ENCODE measurements around the gene ATOX1.

DNA sequence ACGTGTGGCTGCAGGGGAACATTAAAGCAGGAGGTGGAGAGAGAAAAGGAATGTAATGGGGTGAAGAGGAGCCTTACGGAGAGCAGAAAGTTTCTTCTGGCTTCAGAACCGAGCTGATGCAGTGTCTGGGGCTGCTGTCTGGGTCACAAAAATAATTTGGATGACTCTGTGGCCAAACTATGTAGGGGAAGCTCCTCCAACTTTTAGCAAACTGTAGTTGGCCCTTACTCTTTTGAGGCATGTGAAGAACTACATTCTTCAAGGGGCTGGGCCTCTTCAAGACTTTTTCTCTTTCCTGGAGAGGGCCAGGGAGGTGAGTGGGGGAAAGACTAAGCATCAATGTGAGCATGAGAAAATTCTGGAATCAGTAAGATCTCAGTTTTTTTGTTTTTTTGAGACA is 39.8 kb downstream of the ATOX1 start:
- TF ChIP-seq, protein P1, sequence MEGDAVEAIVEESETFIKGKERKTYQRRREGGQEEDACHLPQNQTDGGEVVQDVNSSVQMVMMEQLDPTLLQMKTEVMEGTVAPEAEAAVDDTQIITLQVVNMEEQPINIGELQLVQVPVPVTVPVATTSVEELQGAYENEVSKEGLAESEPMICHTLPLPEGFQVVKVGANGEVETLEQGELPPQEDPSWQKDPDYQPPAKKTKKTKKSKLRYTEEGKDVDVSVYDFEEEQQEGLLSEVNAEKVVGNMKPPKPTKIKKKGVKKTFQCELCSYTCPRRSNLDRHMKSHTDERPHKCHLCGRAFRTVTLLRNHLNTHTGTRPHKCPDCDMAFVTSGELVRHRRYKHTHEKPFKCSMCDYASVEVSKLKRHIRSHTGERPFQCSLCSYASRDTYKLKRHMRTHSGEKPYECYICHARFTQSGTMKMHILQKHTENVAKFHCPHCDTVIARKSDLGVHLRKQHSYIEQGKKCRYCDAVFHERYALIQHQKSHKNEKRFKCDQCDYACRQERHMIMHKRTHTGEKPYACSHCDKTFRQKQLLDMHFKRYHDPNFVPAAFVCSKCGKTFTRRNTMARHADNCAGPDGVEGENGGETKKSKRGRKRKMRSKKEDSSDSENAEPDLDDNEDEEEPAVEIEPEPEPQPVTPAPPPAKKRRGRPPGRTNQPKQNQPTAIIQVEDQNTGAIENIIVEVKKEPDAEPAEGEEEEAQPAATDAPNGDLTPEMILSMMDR (conservative IDR thresholded peaks at IDR 0.05 in 1 of 2, IDR thresholded peaks at IDR 0.05 in 1 of 2; ENCODE audit: extremely low read depth in 1 of 2, insufficient read depth in 1 of 2, low read depth in 1 of 2, low read length in 2 of 2): no peak
- no peak for TF ChIP-seq EZH2 (IDR thresholded peaks at IDR 0.05; ENCODE audit: borderline replicate concordance, low read length)
